A673 (cell line): ENCODE measurements around the gene NOTCH4. TPM values are rescaled to one million over a fixed set of nuclear protein-coding genes. Genes with fewer than 3 reads are reported as not detected.

ENCODE experiments used
- BruUV-seq: library from RNA; stranded (reverse); fragments of 400-500 nt; replicated peaks from 2 replicates; lab custom pipeline; 2021; lab: Mats Ljungman, UMichigan
- CTCF ChIA-PET: fragments of 300-600 bp; sonication (Branson Sonifier 250); formaldehyde crosslinking; loops from one replicate; lab custom pipeline; 2022; ENCODE audit warnings: antibody characterized with exemption; lab: Charles Lee
- POLR2A ChIA-PET: fragments of 300-600 bp; sonication (Branson Sonifier 250); formaldehyde crosslinking; loops from one replicate; lab custom pipeline; 2022; ENCODE audit warnings: antibody characterized with exemption; ENCODE audit not compliant: low non-redundant PET; lab: Charles Lee
- DNase-seq: peaks from one replicate; pipeline ENCODE4 v3.0.0-alpha.2; 2015; ENCODE audit warnings: low spot score
- H3K27ac ChIP-seq: fragments of 200-600 bp; sonication (generic); 2 replicates; pipeline ENCODE4 v1.5.1; 2016; ENCODE audit warnings: mixed run types, low read depth, mild to moderate bottlenecking, mixed read lengths, antibody characterized with exemption, low read length; ENCODE audit not compliant: poor library complexity, severe bottlenecking
- H3K27me3 ChIP-seq: fragments of 200-600 bp; sonication (generic); replicated peaks from 2 replicates; pipeline ENCODE4 v1.6.1; 2017; ENCODE audit warnings: mixed run types, low read depth, mild to moderate bottlenecking, mixed read lengths, antibody characterized with exemption, low read length; ENCODE audit not compliant: insufficient read depth, poor library complexity
- H3K36me3 ChIP-seq: fragments of 200-600 bp; sonication (generic); 2 replicates; pipeline ENCODE4 v1.6.1; 2016; ENCODE audit warnings: mixed run types, mild to moderate bottlenecking, mixed read lengths, antibody characterized with exemption, low read length; ENCODE audit not compliant: insufficient read depth, poor library complexity, severe bottlenecking
- H3K4me1 ChIP-seq: fragments of 200-600 bp; sonication (generic); 2 replicates; pipeline ENCODE4 v1.6.1; 2017; ENCODE audit warnings: mixed run types, mild to moderate bottlenecking, mixed read lengths, antibody characterized with exemption, low read length; ENCODE audit not compliant: insufficient read depth, poor library complexity, severe bottlenecking
- H3K4me3 ChIP-seq: fragments of 200-600 bp; sonication (generic); 2 replicates; pipeline ENCODE4 v1.5.1; 2016; ENCODE audit warnings: low read depth, mixed run types, mild to moderate bottlenecking, mixed read lengths, low read length; ENCODE audit not compliant: poor library complexity, severe bottlenecking
- H3K9me3 ChIP-seq: fragments of 200-600 bp; sonication (generic); 2 replicates; pipeline ENCODE4 v1.6.1; 2016; ENCODE audit warnings: mixed run types, low read depth, mild to moderate bottlenecking, mixed read lengths, antibody characterized with exemption, low read length; ENCODE audit not compliant: poor library complexity, severe bottlenecking
- EZH2 ChIP-seq: fragments of 200-600 bp; sonication (generic); IDR thresholded peaks from 2 replicates; pipeline ENCODE4 v1.6.1; 2017; ENCODE audit warnings: borderline replicate concordance, low read depth, mild to moderate bottlenecking, mixed read lengths, antibody characterized with exemption, low read length; ENCODE audit not compliant: poor library complexity, severe bottlenecking
- intact Hi-C: fragments of 100-400 bp; cut with micrococcal nuclease; formaldehyde crosslinking; loops from one replicate; pipeline ENCODE4 v1.10.0; 2022; ENCODE audit not compliant: unreplicated experiment
- total RNA-seq: library from RNA; stranded (reverse); gene quantifications from 2 replicates; pipeline ENCODE4 v1.2.3, GENCODE V29; 2021
- TF ChIP-seq, protein P1 (sequence below): fragments of 300-800, 200-600 bp; sonication (generic); conservative IDR thresholded peaks from 2 replicates; pipeline ENCODE4 v1.5.1; 2017; ENCODE audit warnings: low read depth, mild to moderate bottlenecking, antibody characterized with exemption, low read length, moderate library complexity, mixed read lengths

The NOTCH4 gene
- total RNA-seq, 1 experiment from 2014 or later: 2.4 TPM

DNA sequence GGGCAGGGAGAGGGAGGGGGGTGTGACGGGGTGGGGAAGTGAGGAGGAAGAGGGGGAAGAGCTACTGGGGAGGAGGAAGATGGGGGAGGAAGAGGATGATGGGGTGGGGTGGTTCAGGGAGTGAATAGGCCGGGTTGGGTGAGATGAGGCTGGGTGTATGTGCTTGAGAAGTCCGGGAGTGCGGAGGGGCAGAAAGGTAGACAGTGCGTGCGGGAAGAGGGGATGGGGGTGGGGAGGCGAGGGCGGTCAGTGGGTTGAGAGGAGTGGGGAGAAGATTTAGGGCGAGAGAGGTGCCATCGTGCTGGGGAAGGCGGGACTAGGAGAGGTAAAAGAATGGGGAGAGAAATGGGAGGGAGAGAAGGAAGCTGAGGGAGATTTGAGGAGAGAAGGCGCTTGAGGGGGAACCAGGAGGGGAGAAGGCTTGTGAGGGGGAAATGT, 30.9 kb upstream of the NOTCH4 start:
- intact Hi-C loops: no loop called here
- H3K4me3 ChIP-seq: peak overlapping the region; percentile 33

DNA sequence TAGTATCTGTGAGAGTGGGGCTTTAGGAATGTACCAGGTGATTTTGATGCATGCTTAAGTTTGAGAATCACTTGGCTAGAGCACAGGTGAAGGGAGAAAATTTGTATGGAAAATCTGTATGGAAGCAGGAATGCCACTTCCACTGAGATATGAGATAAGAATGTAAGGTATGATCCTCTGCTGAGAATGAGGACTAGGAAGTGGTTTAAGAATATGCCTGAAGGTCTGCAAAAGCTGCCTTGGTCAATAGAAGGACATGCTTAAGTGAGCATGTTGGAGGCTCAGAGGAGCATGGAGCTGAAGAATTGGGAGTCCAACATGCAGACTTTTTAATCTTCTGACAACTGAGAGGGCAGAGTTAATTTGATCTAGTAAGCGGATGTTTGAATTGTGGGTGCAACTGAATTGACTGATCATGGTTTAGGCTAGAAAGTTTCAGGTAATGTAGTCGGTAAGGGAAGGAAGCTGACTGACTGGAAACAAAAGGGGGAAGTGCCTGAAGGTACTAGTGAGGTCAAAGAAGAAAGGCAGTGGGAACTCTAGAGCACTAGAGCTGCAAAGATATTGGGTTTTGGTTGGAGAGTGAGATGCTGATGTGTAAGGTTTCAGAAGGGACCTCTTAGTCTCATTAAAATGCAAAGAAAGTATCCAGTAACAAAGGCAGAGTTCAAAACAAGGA, 28.6 kb upstream of the NOTCH4 start:
- H3K27ac ChIP-seq: no peak overlapping the region
- H3K9me3 ChIP-seq: peaks cover 10% of the 10 kb centered on the region
- no peak for DNase-seq
- TF ChIP-seq, protein P1, sequence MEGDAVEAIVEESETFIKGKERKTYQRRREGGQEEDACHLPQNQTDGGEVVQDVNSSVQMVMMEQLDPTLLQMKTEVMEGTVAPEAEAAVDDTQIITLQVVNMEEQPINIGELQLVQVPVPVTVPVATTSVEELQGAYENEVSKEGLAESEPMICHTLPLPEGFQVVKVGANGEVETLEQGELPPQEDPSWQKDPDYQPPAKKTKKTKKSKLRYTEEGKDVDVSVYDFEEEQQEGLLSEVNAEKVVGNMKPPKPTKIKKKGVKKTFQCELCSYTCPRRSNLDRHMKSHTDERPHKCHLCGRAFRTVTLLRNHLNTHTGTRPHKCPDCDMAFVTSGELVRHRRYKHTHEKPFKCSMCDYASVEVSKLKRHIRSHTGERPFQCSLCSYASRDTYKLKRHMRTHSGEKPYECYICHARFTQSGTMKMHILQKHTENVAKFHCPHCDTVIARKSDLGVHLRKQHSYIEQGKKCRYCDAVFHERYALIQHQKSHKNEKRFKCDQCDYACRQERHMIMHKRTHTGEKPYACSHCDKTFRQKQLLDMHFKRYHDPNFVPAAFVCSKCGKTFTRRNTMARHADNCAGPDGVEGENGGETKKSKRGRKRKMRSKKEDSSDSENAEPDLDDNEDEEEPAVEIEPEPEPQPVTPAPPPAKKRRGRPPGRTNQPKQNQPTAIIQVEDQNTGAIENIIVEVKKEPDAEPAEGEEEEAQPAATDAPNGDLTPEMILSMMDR: no peak
- no peak for TF ChIP-seq EZH2
- no TSS peak for BruUV-seq
- H3K36me3 ChIP-seq: no peaks in the 10 kb centered on the region
- intact Hi-C loops: no loop called here
- H3K4me1 ChIP-seq: peaks cover 7% of the 10 kb centered on the region
- POLR2A ChIA-PET: no interaction called here
- H3K4me3 ChIP-seq: no peak overlapping the region
- CTCF ChIA-PET: interaction anchor here (0.6 kb wide), 1 partner anchor 372 kb away, joined by 3 read pairs; no protein-coding TSS in a partner anchor
- no peaks in the 10 kb centered on the region for H3K27me3 ChIP-seq

More for the DNA sequence above, 30.9 kb upstream of the NOTCH4 start:
- POLR2A ChIA-PET: interaction anchor here (0.6 kb wide), 1 partner anchor 59 kb away, joined by 8 read pairs; no protein-coding TSS in a partner anchor
- no peaks in the 10 kb centered on the region for H3K36me3 ChIP-seq
- no peak overlapping the region for H3K27ac ChIP-seq
- H3K27me3 ChIP-seq: no peaks in the 10 kb centered on the region
- TF ChIP-seq, protein P1: no peak
- no peak for TF ChIP-seq EZH2
- CTCF ChIA-PET: no interaction called here
- no peaks in the 10 kb centered on the region for H3K9me3 ChIP-seq
- no TSS peak for BruUV-seq
- H3K4me1 ChIP-seq: peaks cover 7% of the 10 kb centered on the region
- DNase-seq: no peak

DNA sequence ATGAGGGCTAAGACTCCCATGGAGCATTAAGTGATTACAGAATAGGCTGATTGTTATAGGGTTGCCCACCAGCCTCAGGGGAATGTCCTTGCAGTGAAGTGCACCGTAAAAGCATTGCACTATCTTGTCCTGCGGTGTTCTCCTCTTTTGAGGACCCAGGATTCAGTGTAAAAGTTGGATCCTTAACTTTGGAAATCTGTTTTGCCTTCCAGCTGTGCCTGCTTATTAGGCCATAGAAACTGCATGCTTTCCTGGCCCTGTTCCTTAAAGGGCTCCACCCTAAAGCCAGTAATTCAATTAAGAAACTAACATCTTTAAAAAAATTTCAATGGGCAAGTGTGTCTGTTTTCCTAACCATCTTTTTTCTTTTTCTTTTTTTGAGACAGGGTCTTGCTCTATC, 25.4 kb upstream of the NOTCH4 start:
- intact Hi-C loops: loop anchor here (5.0 to 10.0 kb wide), 2 partner anchors 163 to 546 kb away; no protein-coding TSS in a partner anchor

More for the DNA sequence above, 25.4 kb upstream of the NOTCH4 start:
- DNase-seq: no peak
- Histone ChIP-seq H3K4me3 (no peak overlapping the region), H3K36me3 (no peaks in the 10 kb centered on the region), H3K27me3 (no peaks in the 10 kb centered on the region), H3K27ac (no peak overlapping the region), H3K4me1 (peaks cover 6% of the 10 kb centered on the region), H3K9me3 (peaks cover 10% of the 10 kb centered on the region)
- no TSS peak for BruUV-seq
- CTCF ChIA-PET: no interaction called here
- POLR2A ChIA-PET: no interaction called here
- no peak for TF ChIP-seq EZH2
- TF ChIP-seq, protein P1: no peak
